Stromal cell of bone marrow (primary cell): Measurements from ENCODE around the gene JAZF1.

Experiments
- DNase-seq: peaks from one replicate; pipeline ENCODE4 v3.0.0-alpha.2; 2012; ENCODE audit warnings: low read depth

The JAZF1 gene

GRCh38 chr7:28075674-28076358, 104.8 kb downstream of the JAZF1 start:
- no peak for DNase-seq

- DNase-seq, result no peak
These were observed 107.6 kb downstream of the JAZF1 start for GRCh38 chr7:28072876-28073514.

- no peak for DNase-seq
These were observed 109.0 kb downstream of the JAZF1 start for GRCh38 chr7:28071570-28071969.

GRCh38 chr7:28070297-28071055, 110.1 kb downstream of the JAZF1 start:
- no peak for DNase-seq

- DNase-seq, result no peak
These were observed 110.8 kb downstream of the JAZF1 start for GRCh38 chr7:28069807-28070206.

- DNase-seq, result no peak
These were observed 111.2 kb downstream of the JAZF1 start for GRCh38 chr7:28069388-28069787.

GRCh38 chr7:28068811-28069216, 111.8 kb downstream of the JAZF1 start:
- DNase-seq, result peak; percentile 81

- DNase-seq, result no peak
These were observed 113.4 kb downstream of the JAZF1 start for GRCh38 chr7:28067171-28067570.

- no peak for DNase-seq
These were observed 114.8 kb downstream of the JAZF1 start for GRCh38 chr7:28065721-28066285.

GRCh38 chr7:28065308-28065707, 115.3 kb downstream of the JAZF1 start:
- DNase-seq, result no peak

GRCh38 chr7:28064437-28064836, 116.2 kb downstream of the JAZF1 start:
- no peak for DNase-seq

- DNase-seq, result no peak
These were observed 118.2 kb downstream of the JAZF1 start for GRCh38 chr7:28062197-28062991.

GRCh38 chr7:28061824-28062196, 118.8 kb downstream of the JAZF1 start:
- DNase-seq, result no peak

- no peak for DNase-seq
These were observed 120.1 kb downstream of the JAZF1 start for GRCh38 chr7:28060371-28060950.

GRCh38 chr7:28055161-28055544, 125.4 kb downstream of the JAZF1 start:
- DNase-seq, result no peak

GRCh38 chr7:28054531-28055160, 125.9 kb downstream of the JAZF1 start:
- DNase-seq, result no peak

GRCh38 chr7:28052933-28053332, 127.7 kb downstream of the JAZF1 start:
- peak; percentile 39 for DNase-seq

GRCh38 chr7:28048694-28049093, 131.9 kb downstream of the JAZF1 start:
- DNase-seq, result no peak

GRCh38 chr7:28046035-28046434, 134.6 kb downstream of the JAZF1 start:
- no peak for DNase-seq

- DNase-seq, result no peak
These were observed 135.0 kb downstream of the JAZF1 start for GRCh38 chr7:28045592-28045991.

GRCh38 chr7:28044825-28045224, 135.8 kb downstream of the JAZF1 start:
- DNase-seq, result no peak
